HEK293 (cell line): ENCODE results near the gene PITPNC1.

ENCODE experiments used
- CTCF ChIP-seq: fragments of 450-650 bp; formaldehyde crosslinking; IDR thresholded peaks from 2 replicates; pipeline ENCODE4 v1.5.1; 2016; ENCODE audit warnings: missing biosample characterization, missing genetic modification characterization
- SCRT1 ChIP-seq: fragments of 450-650 bp; formaldehyde crosslinking; IDR thresholded peaks from 2 replicates; pipeline ENCODE4 v1.5.1; 2016; ENCODE audit warnings: missing biosample characterization, missing genetic modification characterization, borderline replicate concordance
- YY1 ChIP-seq: fragments of 450-650 bp; formaldehyde crosslinking; IDR thresholded peaks from 2 replicates; pipeline ENCODE4 v1.5.1; 2018; ENCODE audit warnings: missing biosample characterization, missing genetic modification characterization
- ZNF394 ChIP-seq: fragments of 450-650 bp; formaldehyde crosslinking; IDR thresholded peaks from 2 replicates; pipeline ENCODE4 v1.5.1; 2016; ENCODE audit warnings: missing biosample characterization, missing genetic modification characterization, mild to moderate bottlenecking, moderate library complexity, borderline replicate concordance
- ZNF518A ChIP-seq: fragments of 450-650 bp; formaldehyde crosslinking; conservative IDR thresholded peaks from 2 replicates; pipeline ENCODE4 v1.5.1; 2016; ENCODE audit warnings: low read depth, missing biosample characterization, missing genetic modification characterization
- ZNF654 ChIP-seq: fragments of 450-650 bp; formaldehyde crosslinking; IDR thresholded peaks from 2 replicates; pipeline ENCODE4 v1.5.1; 2016; ENCODE audit warnings: low read depth, missing biosample characterization, missing genetic modification characterization

GRCh38 chr17:67359960-67360791, 16.9 kb upstream of the PITPNC1 start:
- TF ChIP-seq CTCF: no peak
- peak; percentile 26 for TF ChIP-seq ZNF654 (tag by site-specific recombination)
- TF ChIP-seq YY1 (tag by site-specific recombination): no peak
- TF ChIP-seq SCRT1 (tag by site-specific recombination): no peak
- TF ChIP-seq ZNF518A (tag by site-specific recombination): no peak
- no peak for TF ChIP-seq ZNF394
